NCI-H526 treated with DMSO at 0.1 percent for 48 hours (cell line): ENCODE results near the gene TTC39B.
A peak's percentile ranks its signal among the peaks of the same experiment; 100 is the strongest.
"Not testable (repeated sequence)": the region's sequence is repeated elsewhere in the genome, so short reads cannot be mapped to it uniquely, and the experiment has no call there.

Experiments
- DNase-seq: peaks from one replicate; lab custom pipeline; 2025; lab: John Stamatoyannopoulos, UW

Gene TTC39B

GRCh38 chr9:15268317-15268716 is 38.7 kb downstream of the TTC39B start:
- no peak for DNase-seq

- no peak for DNase-seq
These were observed 42.1 kb downstream of the TTC39B start for GRCh38 chr9:15264918-15265317.

- DNase-seq, result no peak
These were observed 44.4 kb downstream of the TTC39B start for GRCh38 chr9:15262581-15262980.

- DNase-seq, result no peak
These were observed 50.6 kb downstream of the TTC39B start for GRCh38 chr9:15256426-15256825.

- DNase-seq, result no peak
These were observed 53.2 kb downstream of the TTC39B start for GRCh38 chr9:15253786-15254185.

GRCh38 chr9:15253197-15253596 is 53.8 kb downstream of the TTC39B start:
- no peak for DNase-seq

GRCh38 chr9:15249981-15250380 is 57.0 kb downstream of the TTC39B start:
- no peak for DNase-seq

GRCh38 chr9:15249042-15249818 is 57.8 kb downstream of the TTC39B start:
- no peak for DNase-seq

- no peak for DNase-seq
These were observed 58.4 kb downstream of the TTC39B start for GRCh38 chr9:15248621-15249020.

GRCh38 chr9:15248081-15248480 is 58.9 kb downstream of the TTC39B start:
- DNase-seq, result no peak

GRCh38 chr9:15246708-15247107 is 60.3 kb downstream of the TTC39B start:
- DNase-seq, result no peak

GRCh38 chr9:15246243-15246642 is 60.8 kb downstream of the TTC39B start:
- DNase-seq, result no peak

GRCh38 chr9:15244001-15244441 is 63.0 kb downstream of the TTC39B start:
- DNase-seq, result no peak

- no peak for DNase-seq
These were observed 63.9 kb downstream of the TTC39B start for GRCh38 chr9:15243081-15243480.

- DNase-seq, result no peak
These were observed 66.1 kb downstream of the TTC39B start for GRCh38 chr9:15240927-15241326.

- DNase-seq, result no peak
These were observed 67.2 kb downstream of the TTC39B start for GRCh38 chr9:15239816-15240215.

- DNase-seq, result no peak
These were observed 68.4 kb downstream of the TTC39B start for GRCh38 chr9:15238646-15239045.

- no peak for DNase-seq
These were observed 71.4 kb downstream of the TTC39B start for GRCh38 chr9:15235658-15236057.

- DNase-seq, result not testable (repeated sequence)
These were observed 73.0 kb downstream of the TTC39B start for GRCh38 chr9:15233941-15234490.

GRCh38 chr9:15232706-15233280 is 74.2 kb downstream of the TTC39B start:
- not testable (repeated sequence) for DNase-seq

GRCh38 chr9:15231788-15232635 is 75.0 kb downstream of the TTC39B start:
- peak; percentile 42 for DNase-seq

GRCh38 chr9:15229409-15229808 is 77.6 kb downstream of the TTC39B start:
- DNase-seq, result peak; percentile 67
